Measurements from ENCODE around the gene IMMP2L.

The IMMP2L gene

DNA sequence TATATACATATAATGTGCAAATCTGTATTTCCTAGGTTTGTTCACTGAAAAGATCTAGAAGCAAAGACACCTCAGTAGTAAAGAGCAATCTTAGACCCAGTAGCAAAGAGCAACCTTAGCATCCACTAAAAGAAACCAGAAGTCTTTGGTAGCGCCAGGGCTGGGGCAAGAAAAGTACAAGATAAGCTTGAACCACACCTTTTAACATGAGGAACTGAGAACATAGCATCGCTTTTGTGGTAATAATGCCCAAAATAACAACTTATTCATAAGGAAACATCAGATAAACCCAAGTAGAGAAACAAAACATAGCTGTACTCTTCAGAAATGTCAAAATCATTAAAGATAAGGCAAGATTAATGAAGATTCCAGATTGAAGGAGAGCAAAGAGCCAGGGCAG, 173.4 kb downstream of the IMMP2L start:
- no peak for DNase-seq

DNA sequence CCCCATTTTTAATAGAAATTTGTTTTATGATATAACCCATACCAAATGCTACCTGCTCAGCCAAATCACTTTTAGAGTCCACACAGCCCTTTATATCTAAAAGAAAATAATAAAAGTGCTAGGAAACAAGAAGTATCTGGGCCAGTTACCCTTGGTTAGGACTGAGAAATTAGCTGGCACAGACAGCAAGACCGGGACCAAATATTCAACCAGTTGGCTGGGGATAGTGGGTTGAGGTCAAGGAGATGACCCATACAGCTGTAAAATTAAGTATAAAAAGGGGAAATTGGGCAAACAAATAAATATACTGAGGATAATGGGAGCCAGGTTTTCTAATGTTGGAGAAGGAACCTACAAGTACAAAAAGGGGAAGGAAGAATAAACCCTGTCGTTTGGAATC, 174.3 kb downstream of the IMMP2L start:
- no peak for DNase-seq

DNA sequence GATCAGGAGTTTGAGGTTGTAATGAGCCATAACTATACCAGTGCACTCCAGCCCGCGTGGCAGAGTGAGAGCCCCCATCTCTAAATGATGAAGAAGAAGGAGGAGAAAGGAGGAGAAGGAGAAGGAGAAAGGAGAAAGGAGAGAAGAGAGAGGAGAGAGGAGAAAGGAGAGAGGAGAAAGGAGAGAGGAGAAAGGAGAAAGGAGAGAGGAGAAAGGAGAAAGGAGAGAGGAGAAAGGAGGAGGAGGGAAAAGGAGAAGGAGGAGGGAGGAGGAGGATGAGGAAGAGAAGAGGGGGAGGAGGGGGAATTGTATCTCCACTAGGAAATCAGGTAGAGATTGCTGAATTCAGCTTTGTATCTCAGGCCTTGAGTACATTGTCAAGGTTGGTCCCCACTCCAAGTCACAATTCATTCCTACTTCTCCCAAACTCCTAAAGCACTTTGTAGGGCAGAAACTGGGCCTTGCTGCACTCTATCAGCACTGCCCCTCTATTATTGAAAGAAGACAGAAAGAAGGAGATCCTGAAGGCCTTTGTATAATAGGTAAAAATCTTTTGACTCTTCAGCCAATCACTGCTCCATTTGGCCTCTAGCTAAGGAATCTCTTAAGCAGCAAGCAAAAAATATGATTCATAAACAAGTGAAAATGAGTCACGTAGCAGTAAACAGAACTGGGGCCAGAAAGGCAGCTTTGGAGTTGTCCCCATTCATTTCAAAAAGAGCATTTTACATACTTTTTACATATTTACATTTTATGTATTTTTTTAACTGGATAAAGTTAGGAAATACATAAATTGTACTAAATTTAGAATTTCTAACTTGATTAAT, 178.0 kb downstream of the IMMP2L start:
- DNase-seq, result no peak

DNA sequence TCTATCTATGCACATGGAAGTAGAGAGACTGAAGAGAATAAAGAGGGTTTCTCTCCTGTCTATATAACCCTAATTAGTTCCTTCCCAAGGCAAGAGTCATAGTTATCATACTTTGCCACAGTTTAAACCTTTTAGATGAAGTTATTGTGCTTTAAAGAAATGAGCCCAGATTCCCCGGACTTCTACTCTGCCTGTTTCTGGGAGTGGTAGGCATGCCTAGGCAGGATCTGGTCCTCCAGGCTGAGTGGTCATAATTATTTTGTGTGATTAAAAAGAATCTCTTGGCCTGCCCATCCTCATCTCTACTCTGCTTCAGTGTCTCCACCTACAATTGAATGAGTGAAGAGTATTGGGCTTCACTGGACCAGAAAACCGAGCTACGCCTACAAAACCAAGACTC, 179.2 kb downstream of the IMMP2L start:
- DNase-seq, result no peak

DNA sequence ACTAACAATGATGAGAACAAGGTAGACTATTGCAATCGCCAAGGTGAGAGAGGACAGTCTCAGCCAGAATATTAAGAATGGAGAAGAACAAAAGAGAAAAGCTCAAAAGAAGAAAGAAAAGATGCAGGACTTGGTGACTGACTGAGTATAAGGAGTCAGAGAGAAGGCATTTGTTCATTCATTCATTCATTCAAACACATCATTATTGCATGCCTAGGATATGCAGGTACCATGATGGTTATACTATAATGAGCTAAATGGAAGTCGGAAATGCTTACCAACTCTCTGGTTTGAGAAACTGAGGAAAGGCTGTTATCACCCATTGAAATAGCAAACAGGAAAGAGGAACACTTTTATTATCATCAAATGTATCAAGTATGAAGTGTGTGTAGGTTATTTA, 180.7 kb downstream of the IMMP2L start:
- no peak for DNase-seq

DNA sequence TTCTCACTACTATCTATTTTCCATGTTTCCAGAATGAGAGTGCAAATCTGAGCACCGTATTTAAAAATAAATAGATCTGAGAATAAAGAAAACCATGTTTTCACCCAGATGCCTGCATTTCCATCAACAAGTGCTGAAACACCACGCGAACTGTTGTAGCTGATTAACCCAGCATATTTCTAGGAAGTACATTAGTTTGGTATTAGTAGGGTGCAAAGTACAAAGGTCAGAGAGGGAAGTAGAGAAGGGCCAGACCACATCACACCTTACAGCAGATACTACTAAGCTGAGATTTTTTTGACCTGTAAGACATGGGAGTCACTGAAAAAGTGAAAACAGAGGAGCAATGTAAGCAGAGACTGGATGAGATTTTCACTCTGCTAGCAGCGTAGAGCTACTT, 181.3 kb downstream of the IMMP2L start:
- no peak for DNase-seq

DNA sequence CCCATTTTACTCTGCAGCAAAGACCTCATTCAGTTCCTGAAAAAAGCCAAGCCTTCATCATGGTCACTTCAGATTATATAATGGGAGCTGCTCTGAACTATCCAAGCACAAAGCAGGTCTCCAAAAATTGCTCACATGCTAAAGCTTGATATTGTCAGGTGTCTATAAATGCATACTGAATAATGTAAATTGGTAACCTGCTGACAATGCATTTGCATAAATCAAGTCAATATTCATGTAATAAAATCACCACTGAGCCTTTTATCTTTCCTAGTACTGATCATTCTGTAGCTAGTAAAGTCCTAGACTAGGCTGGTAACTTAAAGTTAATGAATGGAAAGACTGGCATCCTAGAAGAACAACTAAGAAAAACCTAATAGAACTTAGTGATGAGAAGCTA, 188.3 kb downstream of the IMMP2L start:
- no peak for DNase-seq

DNA sequence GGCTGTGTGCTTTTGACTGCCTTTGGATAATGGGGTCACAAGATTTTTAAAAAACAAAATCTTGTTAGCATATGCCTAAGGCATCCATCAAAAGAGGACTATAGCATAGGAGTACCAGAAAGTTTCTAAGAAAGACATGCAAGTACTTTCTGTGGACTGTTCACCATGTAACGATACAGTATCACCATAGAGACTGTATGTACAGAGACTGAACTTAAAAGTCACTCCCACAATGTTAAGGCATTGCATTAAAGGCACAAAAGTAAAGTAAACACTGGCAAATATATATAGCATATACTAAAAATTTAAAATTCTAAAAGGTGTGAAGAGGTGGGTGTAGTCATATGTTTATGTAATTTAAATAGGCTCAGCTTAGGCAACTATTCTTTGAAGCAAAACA, 190.9 kb downstream of the IMMP2L start:
- DNase-seq, result no peak

DNA sequence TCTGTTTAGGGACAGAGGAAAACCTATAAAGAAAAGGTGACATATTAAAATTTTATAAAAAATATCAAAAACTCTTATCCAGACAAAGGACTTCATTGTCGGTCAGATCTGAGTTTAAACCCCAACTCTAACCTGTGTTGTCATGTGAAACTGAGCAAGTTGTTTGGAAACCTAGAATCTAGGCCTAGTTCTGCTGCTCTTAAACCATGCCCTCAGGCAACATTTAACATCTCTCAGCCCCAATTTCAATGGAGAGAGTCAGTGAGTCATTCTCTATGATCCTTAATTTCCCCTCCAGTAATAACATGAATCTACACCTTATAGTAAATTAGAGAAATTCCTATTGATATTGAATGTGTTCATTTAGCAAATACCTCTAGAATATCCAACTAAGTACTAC, 192.3 kb downstream of the IMMP2L start:
- no peak for DNase-seq

DNA sequence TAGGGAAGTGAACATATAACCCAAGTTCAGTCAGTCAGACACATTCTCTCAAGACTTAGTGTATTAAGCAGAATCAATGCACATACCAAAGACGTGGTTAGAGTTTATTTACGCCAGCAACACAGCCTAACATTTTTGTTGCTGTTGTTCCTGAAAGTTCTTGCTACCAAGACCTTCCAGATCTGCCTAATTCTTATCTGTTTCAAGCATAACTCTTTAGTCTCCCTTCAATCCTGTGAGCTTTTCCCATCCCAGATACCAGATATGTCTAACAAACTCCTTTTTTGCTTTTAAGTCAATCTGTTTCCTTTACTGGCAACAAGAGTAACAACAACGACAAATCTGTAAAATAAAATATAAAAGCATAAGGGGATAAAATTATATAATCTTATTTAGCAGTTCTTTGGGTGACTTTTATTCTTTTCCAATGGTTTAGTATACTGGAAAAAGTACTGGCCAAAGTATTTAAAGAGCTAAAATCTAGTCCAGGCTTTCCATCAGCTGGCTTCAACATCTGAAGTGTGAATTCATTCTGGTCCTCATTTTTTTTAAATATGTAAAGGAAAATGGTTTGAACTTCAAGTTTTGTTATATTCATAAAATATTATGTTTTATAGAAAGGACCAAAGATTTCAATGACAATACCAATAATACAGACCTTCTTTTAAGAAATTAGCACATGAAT, 193.8 kb downstream of the IMMP2L start:
- DNase-seq, result no peak

DNA sequence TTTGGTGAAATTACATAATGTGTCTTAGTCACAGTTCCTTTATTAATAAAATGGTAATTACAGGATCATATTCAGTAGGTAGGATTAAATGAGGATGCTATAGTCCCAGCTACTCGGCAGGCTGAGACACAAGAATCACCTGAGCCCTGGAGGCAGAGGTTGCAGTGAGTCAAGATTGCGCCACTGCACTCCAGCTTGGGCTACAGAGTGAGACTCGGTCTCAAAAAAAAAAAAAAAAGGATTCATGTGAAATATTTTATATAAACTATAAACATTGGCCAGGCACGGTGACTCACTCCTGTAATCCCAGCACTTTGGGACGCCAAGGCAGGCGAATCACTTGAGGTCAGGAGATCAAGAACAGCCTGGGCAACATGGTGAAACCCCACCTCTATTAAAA, 197.9 kb downstream of the IMMP2L start:
- DNase-seq, result no peak

DNA sequence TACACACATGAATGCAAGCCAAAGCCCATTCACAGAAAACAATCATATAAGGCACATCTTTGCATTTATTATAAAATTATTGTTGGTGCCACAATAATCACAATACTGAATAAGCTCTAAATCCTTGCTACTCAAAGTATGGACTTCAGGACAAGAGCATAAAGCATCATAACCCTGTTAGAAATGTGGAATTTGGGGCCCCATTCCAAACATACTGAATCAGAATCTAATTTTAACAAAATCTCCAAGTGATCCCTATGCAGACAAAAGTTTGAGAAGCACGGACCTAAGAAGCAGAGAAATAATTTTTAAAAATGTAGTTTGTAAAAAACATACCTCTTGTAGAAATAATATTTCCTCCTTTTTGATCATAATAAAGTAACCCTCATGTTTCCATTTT, 199.2 kb downstream of the IMMP2L start:
- DNase-seq, result no peak

DNA sequence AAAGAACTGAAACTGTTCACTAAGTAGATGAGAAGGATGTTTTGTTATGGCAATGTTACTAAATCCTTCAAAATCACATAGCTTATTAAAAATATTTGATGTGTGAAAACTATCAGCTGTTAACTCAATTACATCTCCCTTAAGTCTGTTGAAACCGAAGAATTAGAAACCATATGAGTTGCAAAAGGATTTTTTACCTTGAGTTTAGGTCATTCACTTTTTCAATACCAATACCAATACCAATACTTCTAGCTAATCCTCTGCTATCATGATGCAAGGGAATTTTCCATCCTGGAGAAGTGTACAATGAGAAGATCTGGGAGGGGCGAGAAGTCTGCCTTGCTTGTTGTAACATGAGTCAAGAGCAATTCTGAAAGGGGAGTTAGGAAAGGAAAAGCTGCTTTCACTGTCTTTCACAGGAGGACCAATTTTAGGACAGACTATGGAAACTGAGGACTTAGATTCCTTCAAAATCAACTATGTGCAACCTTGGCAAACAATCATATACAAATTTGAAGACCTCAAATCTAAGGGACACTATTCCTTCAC, 199.7 kb downstream of the IMMP2L start:
- no peak for DNase-seq

DNA sequence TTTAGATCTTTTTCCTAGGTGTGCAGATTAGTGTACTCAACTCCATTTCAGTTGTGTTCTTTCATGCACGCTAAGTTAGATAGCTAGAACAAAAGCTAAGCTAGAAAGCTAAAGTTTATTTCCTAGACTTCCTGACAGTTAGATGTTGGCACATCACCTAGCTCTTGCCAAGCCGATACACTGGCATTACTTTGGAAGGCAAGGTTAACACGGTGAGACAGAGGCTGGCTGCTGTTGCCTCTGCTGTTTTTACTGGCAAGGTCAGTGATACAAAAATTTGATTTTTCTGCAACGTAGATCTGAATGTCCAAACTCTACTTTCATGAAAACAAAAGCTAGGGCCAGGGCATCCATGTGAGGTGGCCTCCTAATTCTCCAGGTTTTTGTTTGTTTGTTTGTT, 203.4 kb downstream of the IMMP2L start:
- no peak for DNase-seq

DNA sequence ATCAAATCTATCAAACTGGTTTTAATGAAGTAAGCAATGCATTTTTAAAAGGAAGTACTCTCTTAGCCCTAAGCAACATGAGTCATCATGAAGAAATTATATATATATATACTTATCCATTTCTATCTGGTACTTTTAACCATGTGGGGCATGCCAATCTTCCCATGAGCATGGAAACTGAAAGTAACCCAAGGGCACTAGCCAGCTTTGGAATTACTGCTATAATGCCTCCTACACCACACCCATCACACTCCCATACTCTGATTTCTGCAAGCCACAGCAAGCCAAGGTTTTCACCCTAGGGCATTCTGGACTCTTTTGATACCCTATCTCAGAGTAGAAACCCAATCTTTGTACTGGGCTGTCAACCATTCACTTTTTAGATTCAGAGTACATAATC, 204.6 kb downstream of the IMMP2L start:
- DNase-seq, result no peak

DNA sequence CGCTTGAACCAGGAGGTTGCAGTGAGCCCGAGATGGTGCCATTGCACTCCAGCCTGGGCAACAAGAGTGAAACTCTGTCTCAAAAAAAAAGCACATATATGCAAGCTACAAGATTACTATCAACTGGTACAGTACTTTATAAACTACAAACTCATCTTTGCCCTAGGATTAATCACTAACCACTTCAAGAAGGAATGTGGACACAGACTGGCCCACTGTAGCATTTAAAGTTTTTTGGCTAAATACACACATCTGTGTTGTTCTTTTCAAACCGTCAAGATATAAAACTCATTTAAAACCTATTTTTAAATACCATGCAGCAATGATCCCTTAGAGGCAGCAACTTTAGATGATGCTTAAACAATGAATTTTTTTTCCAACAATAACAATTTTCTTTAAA, 205.4 kb downstream of the IMMP2L start:
- DNase-seq, result no peak

DNA sequence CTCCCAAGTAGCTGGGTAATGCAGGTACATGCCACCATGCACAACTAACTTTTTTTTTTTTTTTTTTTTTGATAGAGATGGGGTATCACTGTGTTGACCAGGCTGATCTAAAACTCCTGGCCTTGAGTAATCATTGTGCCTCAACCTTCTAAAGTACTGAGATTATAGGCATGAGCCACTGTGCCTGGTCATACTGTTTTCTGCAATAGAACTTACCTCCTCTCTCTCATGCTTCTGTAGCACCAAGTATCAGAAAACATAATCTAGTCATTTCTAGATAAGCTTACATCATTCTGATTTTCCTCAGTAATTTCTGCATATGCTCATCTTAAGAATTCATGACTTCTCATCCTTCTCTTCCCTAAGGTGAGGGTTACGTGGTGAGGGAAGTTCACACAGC, 210.0 kb downstream of the IMMP2L start:
- DNase-seq, result no peak

DNA sequence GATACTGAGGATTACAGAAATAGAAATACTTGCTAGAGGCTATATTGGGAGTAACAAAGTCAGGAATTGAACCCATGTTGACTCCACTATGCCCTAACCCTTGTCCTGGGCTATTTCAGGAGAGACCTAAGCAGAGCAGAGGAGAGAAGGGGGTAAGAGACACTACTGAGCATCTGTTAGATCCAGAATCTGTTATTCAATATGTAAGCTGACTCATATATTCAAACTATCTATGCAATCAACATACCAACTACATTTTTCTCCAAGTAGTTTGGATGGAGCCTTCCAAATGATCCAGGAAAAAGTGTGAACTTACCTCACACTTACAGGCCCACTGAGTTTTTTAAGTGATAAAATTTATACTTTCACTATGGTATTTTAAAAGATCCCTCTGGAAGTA, 216.1 kb downstream of the IMMP2L start:
- no peak for DNase-seq

DNA sequence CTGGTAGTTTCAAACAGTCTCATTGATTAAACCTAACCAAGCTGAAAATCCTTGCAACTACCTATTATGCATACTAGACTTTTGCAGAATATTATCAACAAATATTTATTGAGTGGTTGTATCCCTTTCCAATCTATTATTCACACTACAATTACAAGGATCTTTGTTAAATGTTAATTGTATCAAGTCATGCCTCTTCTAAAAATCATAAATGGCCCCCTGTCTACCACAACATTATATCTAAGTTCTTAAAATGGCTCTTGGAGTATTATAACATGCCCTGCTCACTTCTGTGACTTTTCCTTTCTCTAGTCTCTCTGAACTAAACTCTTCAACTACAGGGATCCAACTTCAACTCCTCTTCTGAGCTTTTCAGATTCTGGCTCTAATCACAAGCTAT, 219.3 kb downstream of the IMMP2L start:
- no peak for DNase-seq

DNA sequence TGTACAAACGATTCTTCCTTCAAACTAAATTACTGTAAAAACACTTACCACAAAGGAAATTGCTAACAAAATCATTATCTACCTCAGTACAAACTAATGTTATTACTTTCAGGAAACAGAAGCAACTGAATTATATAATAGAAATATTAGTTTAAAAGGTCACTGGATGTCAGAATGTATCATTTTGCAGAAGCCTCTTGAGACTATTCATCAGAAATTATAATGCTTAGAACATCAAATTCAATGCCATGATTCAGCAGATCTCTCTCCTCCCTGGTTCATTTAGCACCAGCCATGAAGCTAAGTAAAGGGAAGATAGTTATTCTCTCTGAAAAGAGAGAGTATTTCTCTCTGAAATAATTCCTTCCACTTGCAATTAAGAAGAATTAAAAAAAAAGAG, 223.3 kb downstream of the IMMP2L start:
- no peak for DNase-seq

DNA sequence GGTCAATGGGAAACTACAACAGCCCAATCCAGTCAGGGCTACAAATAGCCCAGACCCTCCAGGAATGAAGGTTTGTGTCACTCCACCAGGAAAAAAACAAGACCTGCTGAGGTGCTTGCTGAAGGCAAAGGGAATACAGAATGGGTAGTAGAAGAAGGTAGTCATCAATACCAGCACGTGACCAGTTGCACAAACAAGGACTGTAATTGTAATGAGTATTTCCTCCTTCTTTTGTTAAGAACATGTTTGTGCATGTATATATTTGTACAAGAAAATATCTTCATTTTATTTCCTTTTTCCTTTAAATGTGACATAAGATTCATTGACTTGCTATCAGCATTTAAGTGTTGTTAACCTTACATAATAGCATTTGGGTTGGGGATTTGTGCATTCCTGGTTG, 229.3 kb downstream of the IMMP2L start:
- no peak for DNase-seq

DNA sequence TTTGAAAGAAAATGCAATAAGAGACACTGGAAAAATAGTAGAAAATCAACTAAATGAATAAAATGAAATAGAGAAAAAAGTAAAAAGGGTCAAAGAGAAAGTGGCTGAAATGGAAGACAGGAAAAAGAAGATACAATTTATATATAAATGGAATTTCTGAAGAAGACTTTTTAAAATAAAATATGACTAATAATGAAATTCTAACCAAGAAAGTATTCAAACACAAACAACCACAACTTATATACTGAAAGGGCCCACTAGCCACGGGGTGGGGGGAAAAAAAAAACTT, 232.1 kb downstream of the IMMP2L start:
- no peak for DNase-seq

DNA sequence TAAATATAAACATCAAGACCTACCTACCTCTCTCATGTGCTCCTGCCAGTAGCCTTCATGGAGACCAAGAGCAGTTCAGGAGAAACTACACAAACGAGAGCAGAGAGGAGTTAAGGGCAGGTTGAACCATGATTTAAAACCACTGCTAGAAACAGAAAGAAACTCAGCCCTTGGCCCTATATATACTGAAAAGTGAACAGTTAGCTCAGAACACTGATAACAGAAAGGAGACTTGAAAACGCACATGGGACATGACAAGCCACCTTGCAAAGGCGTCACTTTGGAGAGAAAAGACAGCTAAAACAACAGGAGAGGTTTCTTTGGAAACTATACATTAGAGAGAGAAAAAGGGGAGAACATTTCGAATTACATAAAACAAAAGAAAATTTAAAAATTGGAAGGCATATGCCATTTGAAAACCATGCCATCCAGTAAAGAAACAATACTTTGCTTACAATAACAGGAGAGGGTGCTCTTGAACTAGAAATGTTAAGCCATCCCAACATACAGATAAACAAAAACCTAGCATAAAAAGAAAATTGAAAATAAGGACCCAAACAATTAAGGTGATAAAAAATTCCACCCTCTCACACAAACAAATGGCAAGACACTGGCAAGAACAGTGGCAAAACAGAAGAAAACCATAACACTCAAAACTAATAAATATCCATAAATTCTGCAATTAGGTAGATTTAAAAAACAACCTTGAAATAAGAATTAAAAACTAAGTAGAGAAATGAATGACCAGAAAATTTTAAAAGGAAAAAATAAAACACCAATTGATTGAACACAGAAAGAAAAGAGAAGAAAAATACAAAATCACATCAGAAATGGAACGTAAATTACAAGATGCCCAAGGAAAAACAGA, 232.7 kb downstream of the IMMP2L start:
- no peak for DNase-seq

DNA sequence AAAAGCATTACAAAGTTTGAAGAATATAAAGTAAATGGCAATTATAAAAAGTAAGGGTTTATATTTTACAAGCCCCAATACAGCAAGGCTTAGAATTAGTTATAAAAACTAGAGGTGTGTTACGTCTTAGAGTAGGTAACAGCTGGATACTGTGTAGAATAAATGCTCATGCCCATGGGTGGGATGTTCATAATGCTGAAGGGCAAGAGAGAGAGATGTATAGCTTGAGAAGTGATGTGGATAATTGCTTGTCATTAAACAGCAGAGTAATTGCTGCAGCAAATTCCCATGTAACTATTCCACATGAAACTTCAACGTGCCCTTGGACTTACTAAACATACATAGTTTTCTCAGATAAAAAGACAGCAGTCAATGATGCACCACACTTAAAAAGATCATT, 233.8 kb downstream of the IMMP2L start:
- no peak for DNase-seq

Data from central memory CD4-positive, alpha-beta T cell (primary cell).